ENCODE results near the gene TEX261.

Gene TEX261

GRCh38 chr2:70957798-70958197 lies 36.9 kb downstream of the TEX261 start:
- no peak for DNase-seq (ENCODE audit: low spot score)

GRCh38 chr2:70956141-70956540 lies 38.5 kb downstream of the TEX261 start:
- no peak for DNase-seq (ENCODE audit: low spot score)

- DNase-seq (ENCODE audit: low spot score): no peak
These were observed 39.8 kb downstream of the TEX261 start for GRCh38 chr2:70954886-70955285.

GRCh38 chr2:70949086-70949485 lies 45.6 kb downstream of the TEX261 start:
- DNase-seq (ENCODE audit: low spot score): peak; percentile 54

- peak; percentile 78 for DNase-seq (ENCODE audit: low spot score)
These were observed 46.2 kb downstream of the TEX261 start for GRCh38 chr2:70948337-70949003.

GRCh38 chr2:70947556-70948184 lies 47.0 kb downstream of the TEX261 start:
- DNase-seq (ENCODE audit: low spot score): peak; percentile 21

GRCh38 chr2:70946832-70947442 lies 47.7 kb downstream of the TEX261 start:
- DNase-seq (ENCODE audit: low spot score): peak; percentile 37

- DNase-seq (ENCODE audit: low spot score): no peak
These were observed 50.5 kb downstream of the TEX261 start for GRCh38 chr2:70944111-70944690.

- DNase-seq (ENCODE audit: low spot score): no peak
These were observed 51.3 kb downstream of the TEX261 start for GRCh38 chr2:70943205-70943871.

GRCh38 chr2:70942396-70943204 lies 52.1 kb downstream of the TEX261 start:
- DNase-seq (ENCODE audit: low spot score): no peak

- DNase-seq (ENCODE audit: low spot score): no peak
These were observed 53.0 kb downstream of the TEX261 start for GRCh38 chr2:70941701-70942100.

GRCh38 chr2:70941186-70941585 lies 53.5 kb downstream of the TEX261 start:
- DNase-seq (ENCODE audit: low spot score): no peak

- no peak for DNase-seq (ENCODE audit: low spot score)
These were observed 54.7 kb downstream of the TEX261 start for GRCh38 chr2:70939839-70940580.

GRCh38 chr2:70939001-70939838 lies 55.5 kb downstream of the TEX261 start:
- DNase-seq (ENCODE audit: low spot score): no peak

GRCh38 chr2:70938586-70938950 lies 56.1 kb downstream of the TEX261 start:
- DNase-seq (ENCODE audit: low spot score): no peak

GRCh38 chr2:70937866-70938585 lies 56.6 kb downstream of the TEX261 start:
- no peak for DNase-seq (ENCODE audit: low spot score)

- DNase-seq (ENCODE audit: low spot score): no peak
These were observed 57.5 kb downstream of the TEX261 start for GRCh38 chr2:70936979-70937811.

GRCh38 chr2:70936165-70936978 lies 58.3 kb downstream of the TEX261 start:
- no peak for DNase-seq (ENCODE audit: low spot score)
